Fibroblast of skin of scalp (primary cell): ENCODE results near the gene MAL.

Experiments used
- DNase-seq: peaks from one replicate; pipeline ENCODE4 v3.0.0-alpha.2; 2013

Gene MAL

DNA sequence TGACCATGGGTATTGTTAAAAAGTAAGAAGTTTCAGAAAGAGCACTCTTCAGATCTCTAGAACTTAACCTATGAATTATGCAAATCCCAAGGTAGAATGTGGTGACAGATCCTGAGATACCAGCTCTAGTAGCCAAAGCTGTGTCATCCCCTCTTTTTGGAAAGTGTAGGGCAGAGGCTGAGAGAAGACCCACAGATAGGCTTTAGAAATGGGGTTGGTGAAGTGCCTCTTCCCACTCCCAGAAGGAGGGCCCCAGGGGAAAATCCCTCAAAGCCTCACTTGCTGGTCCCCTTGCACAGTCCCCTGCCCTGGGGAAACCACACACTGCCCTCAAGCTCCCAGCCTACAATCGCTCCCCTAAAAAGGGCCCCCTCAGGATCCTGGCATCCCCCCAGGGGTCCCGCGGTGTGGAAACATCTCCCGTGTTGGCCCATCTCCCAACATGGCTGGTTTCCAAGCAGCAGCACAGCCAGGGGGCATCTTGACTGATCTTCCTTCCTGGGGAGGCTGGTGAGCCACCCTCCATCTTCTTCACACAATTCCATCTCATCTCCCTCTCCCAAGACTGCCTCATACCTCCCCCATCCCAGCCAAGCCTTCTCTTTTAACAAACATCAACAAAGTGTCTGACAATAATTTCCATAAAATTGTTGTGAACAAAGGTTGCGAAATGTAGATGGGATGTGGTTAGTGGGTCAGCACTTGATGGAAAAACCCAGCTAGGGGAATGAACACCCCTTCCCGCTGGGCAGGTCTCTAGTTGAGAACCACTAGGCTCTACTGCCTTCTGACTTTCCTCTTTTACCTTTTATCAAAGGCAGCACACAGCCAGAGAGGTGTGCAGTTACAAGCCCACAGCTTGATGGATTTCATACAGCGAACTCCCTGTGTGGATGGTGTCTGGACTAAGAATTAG lies 25.1 kb downstream of the MAL start:
- no peak for DNase-seq

DNA sequence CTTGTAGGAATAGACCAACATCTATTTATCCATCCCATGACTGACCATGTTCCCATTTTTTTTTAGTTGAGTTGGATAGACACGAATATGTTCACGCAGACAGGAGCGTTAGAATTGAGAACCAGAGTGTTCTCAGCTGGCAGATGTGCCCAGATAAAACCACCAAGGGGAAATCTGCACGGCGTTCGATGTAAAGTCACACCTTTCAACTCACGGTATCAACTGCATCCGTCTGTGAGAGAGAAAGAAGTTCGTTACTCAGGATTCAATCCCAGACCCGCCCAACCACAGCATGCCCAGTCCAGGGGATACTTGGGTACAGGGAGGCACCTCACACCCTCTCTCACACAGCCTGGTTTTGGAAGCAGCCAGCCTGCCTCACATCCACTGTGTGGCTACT lies 26.1 kb downstream of the MAL start:
- DNase-seq, result no peak

DNA sequence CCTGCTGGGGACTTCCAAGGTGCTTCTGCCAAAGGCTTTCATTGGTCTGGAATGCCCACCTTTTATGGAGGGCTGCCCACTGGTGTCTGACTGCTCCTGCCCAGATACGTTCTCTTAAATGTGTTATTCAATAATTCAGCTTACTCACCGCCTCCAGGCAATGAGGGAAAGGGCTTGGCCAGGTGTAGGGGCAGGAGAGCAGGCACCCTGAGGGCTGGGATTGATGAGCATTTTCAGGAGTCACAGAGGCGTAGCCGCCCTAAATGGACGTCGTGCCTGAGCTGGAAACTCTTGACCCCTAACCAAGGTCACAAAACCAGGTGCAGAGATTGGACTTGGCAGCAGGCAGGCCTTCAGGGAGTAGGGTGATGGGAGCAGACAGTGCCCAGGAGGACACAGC lies 26.8 kb downstream of the MAL start:
- no peak for DNase-seq

DNA sequence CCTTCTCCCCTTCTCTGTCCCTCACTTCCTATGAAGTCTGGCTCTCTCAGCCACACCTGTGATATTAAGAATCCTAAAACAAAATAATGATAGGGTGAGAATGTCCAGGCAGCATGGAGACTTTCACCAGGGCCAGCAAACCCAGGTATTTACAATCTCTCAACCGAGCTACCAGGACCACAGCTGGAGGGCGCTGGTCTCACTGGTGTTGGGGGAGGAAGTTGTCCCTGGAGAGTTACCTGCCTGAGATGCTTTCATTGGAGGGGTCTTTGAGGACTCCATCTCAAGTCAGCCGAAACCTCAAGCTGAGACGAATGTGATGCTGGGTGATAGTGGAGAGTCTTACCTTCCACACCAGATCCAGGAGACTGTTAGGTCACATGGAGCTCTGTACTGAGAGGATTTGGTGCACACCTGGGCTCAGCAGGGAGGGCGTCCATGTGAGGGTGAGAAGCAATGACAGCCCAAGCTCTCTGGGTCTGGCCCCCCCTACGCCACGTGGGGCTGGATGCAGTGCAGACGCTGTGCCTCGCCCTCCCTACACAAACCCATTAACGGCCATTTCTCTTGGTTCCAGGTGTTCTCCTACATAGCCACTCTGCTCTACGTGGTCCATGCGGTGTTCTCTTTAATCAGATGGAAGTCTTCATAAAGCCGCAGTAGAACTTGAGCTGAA lies 27.4 kb downstream of the MAL start:
- DNase-seq, result no peak

DNA sequence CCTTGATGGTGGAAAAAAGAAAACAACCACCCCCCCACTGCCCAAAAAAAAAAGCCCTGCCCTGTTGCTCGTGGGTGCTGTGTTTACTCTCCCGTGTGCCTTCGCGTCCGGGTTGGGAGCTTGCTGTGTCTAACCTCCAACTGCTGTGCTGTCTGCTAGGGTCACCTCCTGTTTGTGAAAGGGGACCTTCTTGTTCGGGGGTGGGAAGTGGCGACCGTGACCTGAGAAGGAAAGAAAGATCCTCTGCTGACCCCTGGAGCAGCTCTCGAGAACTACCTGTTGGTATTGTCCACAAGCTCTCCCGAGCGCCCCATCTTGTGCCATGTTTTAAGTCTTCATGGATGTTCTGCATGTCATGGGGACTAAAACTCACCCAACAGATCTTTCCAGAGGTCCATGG lies 28.0 kb downstream of the MAL start:
- no peak for DNase-seq

DNA sequence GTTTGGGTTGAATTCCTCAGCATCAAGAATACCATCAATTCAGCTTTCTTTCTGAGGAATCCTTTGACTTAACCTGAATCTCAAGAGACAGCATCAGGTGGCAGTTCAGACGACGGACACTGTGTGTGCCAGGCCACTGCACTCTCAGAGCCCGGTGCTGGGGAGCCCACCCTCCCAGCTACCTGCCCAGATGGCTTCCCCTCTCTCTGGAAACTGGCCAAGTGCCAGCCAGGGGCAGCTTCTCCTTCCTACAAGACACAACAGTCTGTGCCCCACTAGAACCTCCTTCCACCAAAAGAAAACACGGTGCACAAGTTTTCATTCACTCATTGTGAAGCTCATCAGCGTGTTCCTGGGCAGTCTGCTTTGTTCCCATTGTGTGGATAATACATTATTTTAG lies 28.5 kb downstream of the MAL start:
- no peak for DNase-seq

DNA sequence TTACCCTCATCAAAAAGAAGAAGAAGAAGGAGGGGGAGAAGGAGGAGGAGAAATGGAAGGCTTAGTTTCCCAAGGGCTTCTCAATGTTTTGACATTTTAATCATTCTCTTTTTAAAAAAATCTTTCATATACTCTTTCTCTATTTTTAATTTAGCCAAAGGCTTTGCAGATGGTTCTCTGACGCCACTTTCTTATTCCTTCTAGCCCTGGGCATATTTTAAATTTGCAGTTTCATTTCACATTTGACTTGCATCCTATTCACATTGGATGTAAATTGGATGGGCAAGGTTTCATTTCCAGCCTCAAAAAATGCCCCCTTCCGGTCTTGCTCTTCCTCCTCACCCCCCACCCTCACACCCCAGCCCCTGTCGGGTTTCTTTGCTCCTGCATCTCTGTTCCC lies 29.8 kb downstream of the MAL start:
- no peak for DNase-seq

DNA sequence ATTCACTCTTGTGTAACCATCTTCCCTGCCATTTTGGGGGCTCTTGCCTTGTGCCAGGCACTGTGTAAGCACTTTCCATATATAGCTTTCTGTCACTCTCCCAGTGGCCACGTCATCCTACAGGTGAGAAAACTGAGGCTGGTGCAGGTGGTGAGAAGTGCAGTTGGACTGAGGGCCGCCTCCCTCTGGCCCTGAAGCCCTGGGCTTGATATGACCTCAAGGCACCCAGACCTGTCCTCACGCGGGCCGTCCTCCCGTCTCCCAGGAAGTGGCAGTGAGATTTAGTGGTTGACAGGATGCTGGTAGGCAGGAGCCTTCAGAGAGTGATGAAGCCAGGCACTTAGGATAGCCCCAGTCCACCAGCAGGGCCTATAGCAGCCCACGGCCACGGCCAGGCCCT lies 30.5 kb downstream of the MAL start:
- no peak for DNase-seq

DNA sequence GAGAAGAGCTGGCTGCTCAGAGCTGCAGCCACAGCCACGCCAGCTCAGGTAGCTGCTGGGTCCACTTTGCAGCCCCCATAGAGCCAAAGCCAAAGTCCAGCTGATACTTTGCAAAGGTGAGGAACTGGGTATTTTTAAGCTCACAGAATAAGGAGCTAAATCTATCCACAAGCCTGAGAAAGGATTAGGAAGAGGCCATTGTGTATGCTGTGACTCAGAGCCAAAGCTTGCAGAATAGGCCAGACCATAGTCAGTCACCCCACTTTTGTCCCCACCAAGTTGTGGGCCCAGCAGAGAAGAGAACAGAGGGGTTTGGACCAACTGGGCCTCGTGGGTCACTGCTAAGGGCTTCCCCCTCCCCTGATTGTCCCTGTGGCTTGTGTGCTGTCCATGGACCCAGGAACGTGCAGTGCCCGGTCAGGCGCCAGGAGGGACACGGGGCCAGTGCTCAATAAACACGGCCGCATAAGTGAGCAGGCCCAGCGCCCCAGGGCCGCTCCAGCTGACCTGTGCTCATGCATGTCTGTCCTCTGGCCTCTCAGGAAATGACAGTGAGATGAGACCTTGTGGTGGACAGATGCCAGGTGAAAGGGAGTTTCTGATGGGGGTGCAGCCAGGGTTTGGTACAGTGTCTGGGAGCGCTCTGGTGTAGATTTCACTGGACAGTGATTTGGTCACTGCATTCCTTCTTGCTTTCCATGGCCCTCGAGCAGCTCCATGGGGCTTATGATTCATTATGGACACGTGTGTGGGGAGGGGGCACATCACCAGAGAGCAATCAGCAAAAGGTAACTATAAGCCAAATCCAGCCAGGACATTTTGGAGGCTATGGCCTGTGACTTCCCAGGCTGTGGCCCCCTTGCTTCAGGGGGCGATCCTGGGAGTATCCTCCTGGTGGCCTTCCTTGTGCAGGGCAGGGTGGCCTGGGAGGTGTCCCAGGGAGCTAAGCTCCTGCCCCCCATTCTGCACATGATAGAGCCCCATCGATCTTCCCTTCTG lies 31.3 kb downstream of the MAL start:
- no peak for DNase-seq

DNA sequence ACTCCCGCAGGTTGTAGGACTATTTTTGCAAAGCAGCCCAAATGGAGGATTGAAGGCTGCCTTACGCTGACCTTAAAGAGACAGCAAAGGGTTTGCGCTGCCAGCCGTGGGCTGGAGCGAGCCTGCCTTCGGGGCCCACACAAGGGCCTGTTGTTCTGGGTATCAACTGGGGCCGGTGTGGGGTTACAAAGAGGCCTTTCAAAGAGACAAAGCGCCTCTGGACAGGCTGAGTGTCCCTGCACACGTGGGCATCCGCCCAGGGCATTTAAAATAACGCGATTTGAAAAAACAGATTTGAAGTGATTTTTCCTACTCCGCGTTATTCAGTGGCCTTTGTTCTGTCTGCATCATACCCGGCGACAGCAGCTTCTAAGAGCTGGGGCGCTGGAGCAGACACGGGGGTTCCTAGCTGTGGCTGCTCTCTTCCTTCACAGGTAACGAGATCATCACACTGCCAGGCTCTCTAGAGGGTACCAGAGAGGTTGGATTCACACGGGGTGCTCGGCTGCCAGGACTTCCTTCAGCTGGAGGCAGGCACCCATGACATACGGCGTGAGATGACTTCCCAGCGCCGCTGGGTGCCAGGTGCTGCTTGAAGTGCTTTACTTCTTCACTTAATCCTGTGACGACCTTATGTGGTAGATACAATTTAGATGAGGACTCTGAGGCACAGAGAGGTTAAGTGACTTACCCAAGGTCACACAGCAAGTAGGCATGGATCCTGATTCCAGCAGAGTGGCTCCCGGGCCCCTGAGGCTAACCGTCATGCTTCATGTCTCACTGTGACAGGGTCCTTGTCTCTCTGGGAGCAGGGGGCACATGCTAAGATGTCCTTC lies 32.2 kb downstream of the MAL start:
- no peak for DNase-seq

DNA sequence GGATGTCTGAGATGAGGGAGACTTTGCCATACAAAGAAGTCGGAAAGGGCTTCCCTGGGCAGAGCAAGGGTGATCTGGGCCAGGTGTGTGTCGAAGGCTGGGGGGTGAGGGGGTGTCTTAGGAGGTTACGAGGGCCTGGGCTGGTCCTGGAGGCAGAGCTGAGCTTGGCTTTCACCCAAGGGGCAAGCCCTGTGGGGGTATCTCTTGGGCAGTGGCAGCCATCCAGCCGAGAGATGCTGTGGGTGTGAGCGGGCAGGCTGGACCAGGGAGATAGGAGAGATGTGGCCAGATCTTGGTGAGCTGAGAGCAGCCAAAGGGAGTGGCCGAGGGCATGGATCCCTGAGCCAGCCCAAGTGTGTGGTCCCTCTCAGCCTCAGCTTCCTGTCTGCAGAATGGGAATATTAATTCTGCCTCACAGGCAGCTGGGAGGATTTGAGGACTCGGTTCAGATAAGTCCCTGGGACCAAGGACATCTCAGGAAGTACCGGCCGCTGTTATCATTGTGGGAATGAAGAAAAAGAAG lies 33.0 kb downstream of the MAL start:
- DNase-seq, result no peak

DNA sequence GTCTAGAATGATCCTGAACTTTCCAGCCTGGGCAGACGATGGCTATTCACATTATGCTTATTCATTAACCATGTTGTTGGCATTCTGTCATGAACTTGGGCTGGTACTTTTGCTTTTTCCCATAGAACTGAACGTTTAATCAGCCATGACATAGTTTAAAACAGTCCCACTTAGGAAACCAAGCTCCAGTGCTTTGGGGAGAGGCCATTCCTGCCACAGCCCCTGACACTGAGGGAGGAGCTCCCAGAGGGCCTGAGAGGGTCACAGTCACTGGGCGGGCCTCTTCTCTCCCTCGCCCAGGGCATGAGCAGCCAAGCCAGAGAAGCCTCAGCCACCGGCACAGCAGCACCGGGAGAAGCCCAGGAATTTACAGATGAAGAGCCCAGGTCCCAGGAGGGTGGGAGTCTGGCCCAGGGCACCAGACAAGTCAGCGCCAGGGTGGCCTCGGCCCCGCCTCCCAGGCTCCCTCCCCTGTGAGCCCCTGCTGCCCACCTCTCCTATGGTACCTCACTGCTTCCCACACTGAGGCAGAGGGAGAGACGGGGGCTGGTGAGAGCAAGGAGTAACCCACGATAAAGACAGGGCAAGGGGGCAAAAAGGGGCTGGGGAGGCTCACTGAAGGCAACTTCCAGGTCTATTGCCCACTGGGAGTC lies 33.6 kb downstream of the MAL start:
- DNase-seq, result no peak

DNA sequence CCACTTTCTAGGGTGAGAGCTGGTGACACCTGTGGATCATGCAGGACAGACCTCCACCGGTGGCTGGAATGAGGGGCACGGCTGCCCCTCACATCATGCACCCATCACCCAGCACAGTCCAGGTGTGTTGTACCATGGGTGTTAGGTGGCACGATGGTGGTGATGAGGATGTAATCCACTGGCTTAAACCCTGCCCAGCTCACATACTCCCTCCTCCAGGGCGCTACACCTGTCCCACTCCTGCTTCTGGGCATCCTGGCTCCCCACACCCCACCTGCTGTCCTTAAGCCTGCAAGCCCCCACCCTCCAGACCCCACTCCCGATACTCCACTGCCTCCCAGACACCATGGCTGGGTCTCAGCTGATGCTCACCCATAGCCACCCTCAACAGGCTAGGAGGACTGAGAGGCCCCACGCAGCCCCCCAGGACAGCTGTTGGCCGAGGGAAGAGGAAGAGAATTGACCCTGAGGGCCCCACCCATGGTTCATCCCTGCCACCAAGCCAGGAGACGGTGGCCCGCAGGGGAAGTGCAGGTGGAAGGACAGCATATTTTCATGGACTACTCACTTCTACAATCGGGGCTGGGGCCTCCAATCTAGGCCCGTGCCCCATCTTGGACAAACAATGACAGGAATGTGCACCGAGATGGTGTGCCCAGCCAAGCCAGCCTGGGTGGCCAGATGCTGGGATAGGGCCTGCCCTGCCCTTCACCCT lies 34.3 kb downstream of the MAL start:
- DNase-seq, result no peak

DNA sequence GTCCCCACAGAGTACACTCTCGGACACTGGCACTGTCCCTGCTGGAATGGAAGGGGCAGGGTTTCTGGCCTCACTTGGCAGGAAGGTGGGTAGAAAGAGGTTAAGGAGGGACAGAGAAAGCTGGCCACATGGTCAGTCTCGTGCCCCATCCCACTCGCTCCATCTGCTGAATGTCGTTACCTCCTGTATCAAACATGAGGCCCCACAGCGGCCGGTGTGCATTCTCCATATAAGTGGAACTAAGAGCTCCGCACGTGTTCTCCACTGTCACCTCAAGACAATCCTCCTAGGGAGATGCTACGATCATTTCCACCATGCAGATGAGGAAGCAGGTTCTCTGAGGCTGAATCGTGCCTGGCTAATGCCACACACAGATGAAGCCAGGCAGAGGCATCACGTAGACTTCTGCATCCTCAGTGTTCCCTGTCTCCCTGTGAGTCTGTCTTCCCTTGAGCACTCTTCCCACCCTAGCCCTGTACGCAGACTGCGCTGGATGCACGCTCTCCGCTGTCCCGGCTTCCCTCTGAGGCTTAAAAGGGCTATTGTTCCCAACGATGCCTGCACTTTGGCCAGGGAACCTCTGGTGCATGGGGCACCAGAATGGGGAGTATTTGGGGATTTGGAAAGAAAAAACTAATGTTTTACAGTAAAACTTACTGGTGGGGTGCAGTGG lies 35.1 kb downstream of the MAL start:
- no peak for DNase-seq

DNA sequence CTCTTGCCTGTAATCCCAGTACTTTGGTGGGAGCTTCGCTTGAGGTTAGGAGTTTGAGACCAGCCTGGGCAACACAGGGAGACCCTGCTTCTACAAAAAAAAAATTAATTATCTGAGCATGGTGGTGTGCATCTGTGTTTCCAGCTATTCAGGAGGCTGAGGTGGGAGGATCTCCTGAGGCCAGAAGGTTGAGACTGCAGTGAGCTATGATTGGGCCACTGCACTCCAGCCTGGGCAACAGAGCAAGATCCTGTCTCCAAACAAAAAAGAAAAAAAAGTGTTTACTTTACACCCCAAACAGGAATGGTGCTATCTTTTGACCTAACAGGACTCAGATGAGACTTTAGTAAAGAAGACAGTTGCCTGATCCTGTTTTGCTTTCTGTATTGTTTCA lies 35.6 kb downstream of the MAL start:
- DNase-seq, result no peak

DNA sequence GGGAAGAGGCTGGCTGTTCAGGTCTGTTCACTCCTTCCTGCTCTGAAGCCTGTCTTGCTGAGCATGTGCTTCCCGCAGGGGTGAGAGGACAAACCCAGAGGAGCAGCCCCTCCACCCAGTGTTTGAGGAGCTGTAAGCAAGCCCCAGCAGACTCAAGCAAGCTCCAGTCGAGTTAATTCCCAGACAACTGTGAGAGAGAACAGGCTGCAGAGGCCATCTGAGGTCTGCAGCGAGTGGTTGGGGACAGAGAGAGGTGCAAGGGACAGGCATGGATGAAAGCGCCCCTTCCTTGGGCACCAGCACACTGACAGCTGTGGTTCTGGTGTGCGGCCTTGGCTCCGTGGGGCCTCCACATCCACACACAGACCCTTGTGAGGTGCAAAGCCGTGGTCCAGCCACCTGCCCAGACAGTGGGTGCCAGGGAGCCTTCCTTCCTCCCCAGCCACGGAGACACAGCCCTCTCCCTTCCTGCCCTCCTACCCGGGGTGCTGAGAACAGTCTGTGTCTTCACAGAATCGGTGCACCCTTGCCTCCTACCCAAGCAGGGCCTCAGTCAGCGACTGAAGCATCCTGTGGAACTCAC lies 36.2 kb downstream of the MAL start:
- DNase-seq, result no peak

DNA sequence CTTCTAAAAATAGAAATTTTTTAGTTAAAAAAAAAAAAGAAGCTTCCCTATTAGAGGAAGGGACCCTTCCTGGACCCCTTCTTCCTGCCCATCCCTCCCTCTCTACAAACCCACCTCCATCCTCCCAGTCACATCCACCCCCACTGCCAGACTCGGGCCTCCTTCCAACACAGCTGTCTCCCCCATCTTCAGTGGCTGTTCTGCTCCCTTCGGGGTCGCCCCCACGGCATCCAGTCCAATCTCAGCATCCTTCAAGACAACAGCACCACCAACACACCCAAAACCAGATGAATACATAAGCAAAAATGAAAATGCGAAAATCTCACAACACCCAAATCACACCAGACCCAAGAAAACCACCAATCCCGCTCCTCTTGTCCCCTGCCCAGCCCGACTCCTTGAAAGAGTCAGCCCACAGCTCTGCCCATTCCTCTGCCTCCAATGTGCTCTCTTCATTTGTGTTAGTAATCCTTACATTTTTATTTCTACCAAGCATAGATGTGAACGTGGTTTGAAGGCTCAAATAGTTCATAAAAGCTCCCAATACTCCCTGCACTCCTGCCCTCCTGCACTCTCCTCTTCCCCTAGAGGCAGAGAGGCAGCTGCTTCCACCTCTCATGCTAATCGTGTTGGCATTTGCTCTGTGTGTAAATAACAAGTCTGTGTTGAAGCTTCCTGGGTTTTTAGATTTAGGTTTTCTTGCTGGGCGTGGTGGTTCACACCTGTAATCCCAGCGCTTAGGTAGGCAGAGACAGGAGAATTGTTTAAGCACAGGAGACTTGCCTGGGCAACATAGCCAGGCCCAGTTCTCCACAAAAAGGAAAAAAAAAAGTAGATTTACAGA lies 37.0 kb downstream of the MAL start:
- no peak for DNase-seq
